ENCODE data around the gene KLB.
"Not testable (repeated sequence)": the region's sequence is repeated elsewhere in the genome, so short reads cannot be mapped to it uniquely, and the experiment has no call there.

The KLB gene

DNA sequence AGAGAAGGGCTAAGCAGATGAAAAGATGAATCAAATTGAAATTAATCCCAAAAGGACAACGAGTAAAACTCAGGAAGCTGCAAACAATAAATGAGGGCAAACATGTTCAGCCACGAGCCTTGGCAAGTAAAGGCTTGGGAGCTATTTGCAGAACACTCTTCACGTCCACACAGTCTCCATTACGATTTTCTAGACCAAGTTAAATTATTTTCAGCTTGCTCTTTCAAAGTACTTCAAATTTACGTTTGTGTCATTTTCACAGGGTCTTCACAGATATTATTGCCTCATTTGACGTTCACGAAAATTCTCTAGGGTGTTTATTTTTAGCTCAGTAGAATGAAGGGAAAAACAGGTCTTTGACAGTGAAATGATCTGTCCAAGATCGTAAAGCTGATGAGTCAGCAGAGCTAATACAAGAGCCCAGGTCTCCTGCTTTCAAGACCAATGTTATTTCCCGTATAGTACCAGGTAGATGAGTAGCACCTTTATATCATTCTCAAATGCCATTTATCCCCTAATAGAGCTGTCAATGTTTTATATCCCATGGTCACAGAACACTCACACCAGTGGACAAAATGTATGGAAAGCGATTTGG, 20.9 kb downstream of the KLB start:
- no peak for DNase-seq

DNA sequence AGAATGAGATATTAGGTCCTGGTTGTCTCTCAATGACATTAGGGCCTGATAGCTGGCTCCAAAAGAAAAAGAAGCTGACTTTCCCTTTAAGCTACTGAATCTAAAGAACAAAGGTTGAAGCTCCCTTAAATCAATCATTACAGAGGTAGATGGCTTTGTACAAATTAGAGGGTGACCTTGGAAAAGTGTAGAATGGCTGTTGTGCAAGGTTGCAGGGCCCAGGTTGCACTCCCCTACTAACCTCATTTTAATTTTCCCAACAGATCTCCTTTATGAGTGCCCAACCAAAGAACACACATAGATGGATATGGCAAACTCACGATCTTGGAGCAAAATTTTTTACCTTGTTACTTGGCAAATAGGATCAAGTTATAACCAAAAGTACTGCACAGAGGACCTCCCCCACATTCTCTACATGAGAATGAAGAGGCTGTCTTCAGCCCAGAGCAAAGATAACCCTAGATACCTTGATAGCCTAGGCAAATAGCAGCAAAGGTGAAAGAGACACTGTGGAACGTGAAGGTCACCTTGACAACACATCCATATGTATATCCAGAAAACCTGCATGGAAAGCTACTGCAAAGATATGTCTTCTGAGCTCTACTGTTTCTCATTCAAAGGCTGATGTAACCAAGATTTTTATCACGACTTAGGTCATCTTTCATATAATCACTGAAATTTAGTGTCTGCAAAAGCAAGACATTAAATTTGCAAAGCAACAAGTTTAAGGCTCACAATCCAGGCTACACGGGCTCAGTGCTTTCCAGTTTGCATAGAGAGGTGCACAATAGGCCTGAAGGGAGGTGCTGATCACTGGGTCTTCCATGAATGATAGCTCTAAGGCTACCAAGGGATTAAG, 23.0 kb downstream of the KLB start:
- DNase-seq = no peak

DNA sequence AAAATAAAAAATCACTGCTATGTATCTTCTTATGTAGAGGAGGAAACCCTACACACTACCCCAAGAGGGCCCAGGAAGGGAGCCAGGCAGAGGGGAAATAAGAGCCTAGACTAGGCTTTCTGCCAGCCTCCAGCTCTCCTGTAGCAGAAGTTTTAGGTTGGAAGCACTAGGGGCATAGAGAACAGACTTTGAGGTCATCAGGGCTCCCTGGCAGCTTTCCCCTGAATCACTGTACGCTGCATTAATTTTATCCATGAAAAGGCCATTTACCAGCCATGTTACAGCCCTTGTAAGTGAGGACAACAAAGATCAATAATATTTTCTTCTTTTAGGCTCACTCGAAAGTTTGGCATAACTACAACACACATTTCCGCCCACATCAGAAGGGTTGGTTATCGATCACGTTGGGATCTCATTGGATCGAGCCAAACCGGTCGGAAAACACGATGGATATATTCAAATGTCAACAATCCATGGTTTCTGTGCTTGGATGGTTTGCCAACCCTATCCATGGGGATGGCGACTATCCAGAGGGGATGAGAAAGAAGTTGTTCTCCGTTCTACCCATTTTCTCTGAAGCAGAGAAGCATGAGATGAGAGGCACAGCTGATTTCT, 27.3 kb downstream of the KLB start:
- DNase-seq = no peak

DNA sequence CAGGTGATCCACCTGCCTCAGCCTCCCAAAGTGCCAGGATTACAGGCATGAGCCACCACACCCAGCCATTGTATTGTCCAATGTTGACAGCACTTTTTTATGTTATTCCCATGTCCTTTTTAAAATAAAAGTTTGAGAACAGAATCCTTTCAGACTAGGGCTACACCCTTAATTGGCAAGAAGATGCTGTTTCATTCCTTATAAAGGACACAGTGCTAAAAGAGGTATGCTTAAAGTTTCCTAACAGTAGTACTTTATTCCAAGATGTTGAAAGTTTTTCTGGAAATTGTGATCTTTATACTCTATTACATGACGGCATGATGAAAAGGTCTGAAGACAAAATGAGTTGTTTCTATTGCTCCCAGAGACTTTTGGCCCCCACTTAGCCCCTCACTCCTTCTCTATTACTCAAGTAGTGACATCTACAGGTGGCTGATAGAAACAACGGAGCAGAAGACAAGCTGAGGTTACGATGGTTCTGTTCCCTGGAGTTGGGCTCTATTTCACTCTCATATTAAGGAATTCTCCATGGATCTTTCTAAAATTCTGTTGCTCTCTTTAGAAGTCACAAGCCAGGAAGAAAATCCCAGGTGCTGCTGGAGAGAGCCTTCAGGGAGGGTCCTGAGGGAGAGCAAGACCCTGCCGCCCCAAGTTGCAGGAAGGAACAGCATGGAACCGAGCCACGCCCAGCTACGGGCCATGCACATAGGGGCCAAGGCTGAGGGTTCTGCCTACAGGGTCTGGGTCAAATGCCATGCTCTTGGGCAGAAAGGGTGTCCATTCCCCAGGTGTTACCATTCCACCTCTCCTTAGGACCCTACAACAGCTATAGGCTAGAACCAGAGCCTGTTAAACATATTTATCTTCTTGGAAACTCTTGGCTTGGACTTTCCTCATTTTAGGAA, 29.2 kb downstream of the KLB start:
- peak; percentile 14 for DNase-seq

DNA sequence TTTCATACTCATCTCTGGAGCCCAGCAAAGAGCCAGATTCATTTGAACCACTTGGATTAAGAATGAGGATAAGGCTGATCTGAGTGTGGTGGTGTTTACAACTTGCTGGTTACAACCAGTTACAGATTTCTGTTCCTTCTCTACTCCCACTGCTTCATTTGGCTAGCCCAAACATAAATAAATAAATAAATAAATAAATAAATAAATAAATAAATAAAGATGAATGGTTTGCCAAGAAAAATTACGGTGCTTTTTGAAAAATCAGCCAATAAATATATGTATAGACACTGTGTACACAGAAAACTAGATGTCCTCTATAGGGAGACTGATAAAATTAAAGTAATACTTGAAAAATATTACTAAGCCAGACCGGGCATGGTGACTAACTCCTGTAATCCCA, 34.9 kb downstream of the KLB start:
- DNase-seq = no peak

DNA sequence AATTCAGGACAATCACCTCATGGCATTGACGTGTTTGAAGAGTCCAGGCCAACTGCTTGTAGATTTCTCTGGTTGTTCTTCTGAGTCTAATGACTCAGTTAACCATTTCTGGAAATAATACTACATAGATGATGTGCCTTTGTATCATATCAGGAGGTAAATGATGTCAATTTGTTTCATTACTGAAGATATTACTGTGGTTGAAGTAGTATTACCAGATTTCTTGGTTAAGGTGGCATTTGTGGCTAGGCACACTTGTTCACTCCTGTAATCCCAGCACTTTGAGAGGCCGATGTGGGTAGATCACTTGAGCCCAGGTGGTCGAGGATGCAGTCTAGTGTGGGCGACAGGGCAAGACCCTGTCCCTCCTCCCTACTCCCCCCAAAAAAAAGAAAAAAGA, 36.3 kb downstream of the KLB start:
- no peak for DNase-seq

DNA sequence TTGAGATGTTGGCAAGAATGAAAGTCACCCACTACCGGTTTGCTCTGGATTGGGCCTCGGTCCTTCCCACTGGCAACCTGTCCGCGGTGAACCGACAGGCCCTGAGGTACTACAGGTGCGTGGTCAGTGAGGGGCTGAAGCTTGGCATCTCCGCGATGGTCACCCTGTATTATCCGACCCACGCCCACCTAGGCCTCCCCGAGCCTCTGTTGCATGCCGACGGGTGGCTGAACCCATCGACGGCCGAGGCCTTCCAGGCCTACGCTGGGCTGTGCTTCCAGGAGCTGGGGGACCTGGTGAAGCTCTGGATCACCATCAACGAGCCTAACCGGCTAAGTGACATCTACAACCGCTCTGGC, 39.7 kb downstream of the KLB start:
- DNase-seq = peak; percentile 13

DNA sequence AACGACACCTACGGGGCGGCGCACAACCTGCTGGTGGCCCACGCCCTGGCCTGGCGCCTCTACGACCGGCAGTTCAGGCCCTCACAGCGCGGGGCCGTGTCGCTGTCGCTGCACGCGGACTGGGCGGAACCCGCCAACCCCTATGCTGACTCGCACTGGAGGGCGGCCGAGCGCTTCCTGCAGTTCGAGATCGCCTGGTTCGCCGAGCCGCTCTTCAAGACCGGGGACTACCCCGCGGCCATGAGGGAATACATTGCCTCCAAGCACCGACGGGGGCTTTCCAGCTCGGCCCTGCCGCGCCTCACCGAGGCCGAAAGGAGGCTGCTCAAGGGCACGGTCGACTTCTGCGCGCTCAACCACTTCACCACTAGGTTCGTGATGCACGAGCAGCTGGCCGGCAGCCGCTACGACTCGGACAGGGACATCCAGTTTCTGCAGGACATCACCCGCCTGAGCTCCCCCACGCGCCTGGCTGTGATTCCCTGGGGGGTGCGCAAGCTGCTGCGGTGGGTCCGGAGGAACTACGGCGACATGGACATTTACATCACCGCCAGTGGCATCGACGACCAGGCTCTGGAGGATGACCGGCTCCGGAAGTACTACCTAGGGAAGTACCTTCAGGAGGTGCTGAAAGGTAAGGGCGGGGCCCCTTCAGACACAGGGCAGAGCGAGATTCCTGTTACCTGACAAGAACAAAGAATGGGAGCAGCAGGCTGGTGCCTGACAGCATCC, 40.3 kb downstream of the KLB start:
- DNase-seq = no peak

DNA sequence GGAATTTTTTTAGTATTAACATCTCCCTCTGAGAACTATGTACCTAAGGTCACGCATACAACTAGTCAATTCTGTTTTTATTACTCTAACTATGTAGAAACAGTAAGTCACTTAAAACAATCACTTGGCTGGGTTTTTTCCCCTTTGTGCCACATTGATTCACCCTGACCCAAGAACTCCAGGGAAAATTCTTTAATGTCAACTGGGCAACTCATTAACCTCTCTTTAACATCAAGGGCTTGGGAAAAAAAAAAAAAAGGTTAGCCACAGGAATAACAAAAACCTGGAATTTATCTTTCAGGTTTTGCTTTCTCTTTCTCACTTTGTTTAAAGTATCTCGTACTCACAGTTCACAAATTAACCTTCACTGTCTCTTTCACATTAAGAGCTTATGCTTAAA, 43.9 kb downstream of the KLB start:
- DNase-seq = no peak

DNA sequence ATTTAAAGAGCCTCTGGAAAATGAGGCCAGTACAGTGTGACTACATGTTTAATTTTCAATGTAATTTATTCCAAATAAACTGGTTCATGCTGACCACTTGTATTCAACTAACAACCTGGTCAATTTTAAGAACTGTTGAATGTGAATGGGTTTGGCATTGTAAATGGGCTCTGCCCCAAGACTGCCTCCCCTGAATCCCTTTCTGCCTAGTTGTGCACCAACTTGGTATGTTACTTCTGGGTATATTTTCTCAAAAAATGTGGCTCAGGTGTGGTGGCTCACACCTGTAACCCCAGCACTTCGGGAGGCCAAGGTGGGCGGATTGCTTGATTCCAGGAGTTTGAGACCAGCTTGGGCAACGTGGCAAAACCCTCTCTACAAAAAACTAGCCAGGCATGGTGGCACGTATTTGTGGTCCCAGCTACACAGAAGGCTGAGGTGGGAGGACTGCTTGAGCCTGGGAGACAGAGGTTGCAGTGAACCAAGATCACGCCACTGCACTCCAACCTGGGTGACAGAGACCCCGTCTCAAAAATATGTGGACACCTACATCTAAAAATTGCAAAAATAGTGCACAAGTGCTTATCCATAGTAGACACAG, 44.8 kb downstream of the KLB start:
- DNase-seq = no peak

DNA sequence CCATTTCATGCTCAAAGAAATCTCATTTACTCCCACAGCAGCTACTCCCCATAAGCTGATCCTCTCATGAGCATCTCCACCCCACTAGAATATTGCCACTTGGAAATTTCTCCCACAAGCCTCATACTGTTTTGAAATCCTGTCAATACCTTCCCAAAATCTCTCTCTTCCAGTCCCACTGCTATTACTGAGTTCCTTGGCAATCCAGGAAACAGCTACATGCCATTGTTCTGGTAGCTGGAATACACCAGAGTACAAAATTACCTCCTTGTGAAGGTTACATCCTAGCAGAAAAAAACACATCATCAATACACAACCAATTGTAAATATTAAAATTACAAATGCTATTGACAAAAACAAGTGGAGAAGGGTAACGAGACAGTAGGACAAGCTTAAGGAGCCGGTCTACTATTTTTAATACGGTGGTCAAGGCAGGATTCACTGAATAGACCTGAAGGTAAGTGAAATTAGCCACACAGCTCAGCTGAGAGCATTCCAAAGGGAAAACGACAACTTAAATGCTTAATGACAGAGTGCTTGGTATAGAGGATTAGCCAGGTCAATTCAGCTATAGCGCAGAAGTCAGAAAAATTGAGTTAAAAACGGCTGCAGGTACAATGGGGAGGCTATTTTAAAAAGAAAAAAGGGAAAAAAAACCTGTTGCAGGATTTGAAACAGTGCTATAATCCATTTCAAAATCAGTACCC, 45.6 kb downstream of the KLB start:
- peak; percentile 9 for DNase-seq

DNA sequence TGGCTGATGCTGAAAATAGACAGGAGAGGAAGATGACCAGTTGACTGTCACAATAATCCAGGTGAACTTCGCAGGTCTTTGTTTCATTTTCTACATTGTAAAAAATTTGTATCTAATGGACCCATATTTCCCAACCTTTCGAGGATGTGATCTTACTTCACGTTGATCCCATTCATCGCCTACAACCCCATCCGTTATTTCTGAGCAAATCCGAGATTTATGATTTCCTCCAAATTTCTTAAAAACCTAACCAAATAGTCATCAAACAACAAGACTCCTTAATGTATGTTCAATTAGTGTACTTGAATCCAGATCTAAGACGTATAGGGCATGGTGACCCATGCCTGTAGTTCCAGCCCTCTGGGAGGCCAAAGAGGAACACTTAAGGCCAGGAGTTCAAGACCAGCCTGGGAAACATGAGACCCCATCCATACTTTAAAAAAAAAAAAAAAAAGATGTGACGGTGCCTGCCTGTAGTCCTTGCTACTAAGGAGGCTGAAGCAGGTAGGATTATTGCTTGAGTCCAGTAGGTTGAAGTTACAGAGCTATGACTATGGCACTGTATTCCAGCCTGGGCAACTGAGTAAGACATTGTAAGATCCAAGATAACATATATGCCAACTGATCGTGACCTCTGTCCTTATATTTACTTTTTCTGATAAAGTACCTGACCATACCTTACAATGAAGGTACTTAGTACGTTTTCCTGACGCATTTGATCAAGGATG, 46.3 kb downstream of the KLB start:
- no peak for DNase-seq

DNA sequence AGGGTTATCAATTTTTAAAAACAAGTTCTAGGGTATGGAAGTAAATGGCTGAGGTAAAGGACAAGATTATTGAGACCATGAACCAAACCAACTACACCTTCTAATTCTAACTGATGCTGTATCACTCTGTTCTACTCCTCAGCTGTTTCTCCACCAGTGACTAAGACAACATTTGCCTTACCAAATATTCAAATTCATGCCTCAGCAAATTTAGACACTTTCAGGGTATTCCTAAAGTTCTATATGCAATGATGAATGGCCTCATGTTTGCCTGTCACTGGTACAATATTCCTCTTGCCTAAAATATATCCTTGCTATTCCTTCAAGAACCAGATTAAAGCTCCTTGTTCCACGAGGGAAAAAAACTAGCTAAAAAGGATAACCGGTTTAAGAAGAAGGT, 47.0 kb downstream of the KLB start:
- DNase-seq = no peak

DNA sequence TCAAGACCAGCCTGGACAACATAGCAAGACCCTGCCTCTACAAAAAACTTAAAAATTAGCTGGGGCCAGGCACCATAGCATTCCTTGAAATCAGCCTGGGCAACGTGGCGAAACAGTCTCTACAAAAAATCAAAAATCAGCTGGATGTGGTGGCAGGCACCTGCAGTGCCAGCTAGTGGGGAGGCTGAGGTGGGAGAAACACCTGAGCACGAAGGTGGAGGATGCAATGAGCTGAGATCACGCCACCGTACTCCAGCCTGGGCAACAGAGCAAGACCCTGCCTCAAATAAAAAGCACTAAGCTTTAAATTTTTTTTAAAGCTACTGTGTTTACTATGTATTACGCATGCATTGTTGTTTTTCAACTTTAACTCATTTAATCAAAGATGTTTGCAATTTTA, 48.8 kb downstream of the KLB start:
- DNase-seq = no peak

DNA sequence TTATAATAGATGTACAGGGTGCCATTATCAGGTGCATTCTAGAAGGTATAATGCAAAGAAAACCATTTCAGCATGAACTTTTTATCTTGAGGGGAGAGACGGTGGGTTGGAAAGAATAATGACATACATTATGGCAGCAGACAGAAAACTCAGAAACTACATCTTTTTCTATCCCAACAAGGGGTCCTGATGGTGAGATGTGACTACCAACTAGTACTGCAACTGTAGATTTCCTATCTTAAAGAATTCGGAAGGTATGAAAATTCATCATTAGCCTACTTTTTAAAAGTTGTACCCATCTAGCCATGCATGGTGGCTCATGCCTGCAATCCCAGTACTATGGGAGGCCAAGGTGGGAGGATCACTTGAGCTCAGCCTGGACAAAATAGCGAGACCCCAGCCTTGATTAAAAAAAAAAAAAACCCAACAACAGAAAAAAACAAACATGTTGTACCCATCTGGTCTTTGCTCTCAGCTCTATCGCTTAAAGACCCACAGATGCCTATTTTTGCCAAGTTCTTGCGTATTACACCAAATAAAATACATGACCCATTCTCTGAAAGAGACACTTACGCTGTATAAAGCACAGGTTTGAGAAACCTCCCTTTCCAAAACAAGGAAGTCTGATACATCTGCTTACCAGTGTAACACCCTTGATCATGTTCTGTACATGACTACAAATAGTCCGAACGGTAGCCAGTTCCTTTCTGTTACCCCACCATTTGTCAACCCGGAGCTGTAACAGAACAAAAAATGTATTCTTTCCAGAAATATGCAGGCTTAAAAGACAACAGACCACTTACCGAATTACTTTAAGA, 50.4 kb downstream of the KLB start:
- no peak for DNase-seq

DNA sequence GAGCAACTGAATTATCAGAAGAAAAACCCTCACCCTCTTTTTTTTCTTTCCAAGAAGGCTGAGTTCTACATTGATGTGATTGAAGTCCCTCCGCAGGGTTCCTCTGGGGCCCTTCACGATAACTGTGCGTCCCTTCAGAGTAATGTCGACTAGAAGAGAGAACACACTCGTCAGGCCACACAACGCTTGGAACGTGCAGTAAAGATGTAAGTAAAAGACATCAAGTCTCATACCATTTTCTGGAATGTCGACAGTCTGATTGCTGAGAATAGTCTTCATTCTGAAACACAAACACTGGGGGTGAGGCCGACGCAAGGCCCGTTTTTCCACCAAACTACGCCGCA, 51.4 kb downstream of the KLB start:
- DNase-seq = not testable (repeated sequence)

DNA sequence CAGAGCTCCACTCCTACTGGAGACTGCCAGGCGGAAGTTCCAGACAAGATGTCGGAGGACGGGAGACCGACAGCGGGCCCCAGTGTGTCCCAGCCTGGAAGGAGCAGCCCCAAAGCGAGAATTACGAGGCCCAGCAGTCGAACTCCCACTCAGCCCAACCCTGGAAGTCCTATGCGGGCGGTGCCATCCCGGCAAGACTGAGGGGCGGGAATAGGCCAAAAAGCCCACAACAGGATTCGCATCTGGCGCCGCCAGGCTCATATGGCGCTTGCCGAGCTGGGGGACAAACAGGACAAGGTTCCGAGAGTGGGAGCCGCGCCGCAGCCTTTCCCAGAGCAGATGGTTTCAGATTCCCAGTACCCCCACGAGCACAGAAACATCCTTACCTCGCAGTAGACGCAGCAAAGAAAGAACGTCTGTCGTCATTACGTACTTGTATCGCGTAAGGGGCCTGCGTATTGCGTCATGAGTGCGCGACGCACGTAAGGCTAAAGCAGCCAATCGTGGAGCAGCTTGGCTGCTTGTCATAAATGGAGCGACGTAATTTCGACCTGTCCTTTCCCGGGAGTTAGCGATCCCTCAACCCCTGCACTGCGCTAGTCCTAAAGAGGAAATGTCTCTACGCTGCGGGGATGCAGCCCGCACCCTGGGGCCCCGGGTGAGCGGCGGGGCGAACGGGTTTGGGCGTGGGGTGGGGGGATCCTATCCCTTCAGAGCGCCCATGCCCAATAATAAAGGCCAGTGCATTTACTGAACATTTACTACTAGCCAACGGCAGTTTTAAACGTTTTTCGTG, 52.0 kb downstream of the KLB start, which contains the start of the genes LIAS and RPL9:
Gene LIAS (plus strand): TSS at position 552 of the 796 bp plus-strand sequence. CDS start 62 bp downstream, at position 614.
Gene RPL9 (minus strand): TSS at position 418 of the 796 bp plus-strand sequence. CDS start 483 bp downstream, outside the sequence.
- DNase-seq = peak; percentile 98

DNA sequence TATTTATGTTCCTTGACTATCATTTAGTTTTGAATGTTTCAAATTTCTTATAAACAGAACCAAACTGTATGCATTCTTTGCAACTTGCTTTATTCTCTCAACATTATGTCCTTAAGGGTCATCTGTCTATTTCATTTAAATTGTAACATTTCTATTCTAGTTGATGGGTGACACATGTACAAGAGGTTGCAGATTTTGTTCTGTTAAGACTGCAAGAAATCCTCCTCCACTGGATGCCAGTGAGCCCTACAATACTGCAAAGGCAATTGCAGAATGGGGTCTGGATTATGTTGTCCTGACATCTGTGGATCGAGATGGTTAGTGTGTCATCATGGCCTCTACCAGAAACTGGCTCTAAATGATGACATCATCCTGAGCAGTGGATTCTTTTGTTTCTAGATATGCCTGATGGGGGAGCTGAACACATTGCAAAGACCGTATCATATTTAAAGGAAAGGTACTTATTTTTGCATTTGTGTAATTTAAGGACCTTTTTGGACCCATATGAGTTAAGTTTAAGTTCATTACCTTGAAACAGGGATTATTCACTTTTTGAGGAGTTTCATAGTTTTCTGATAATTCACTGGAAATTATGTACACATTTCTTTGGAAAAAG, 58.3 kb downstream of the KLB start:
- peak; percentile 45 for DNase-seq

Measured in NCI-H82 (cell line).